D721Med (cell line): ENCODE data around the gene FUBP3.

ENCODE experiments used
- DNase-seq: peaks from one replicate; pipeline ENCODE4 v3.0.0; 2011; ENCODE audit warnings: low spot score; ENCODE audit not compliant: insufficient read length
- FAIRE-seq: peaks from 2 replicates; lab custom pipeline; 2011; peaks lifted over from hg19 to GRCh38; lab: Jason Lieb, UNC
- TF ChIP-seq, protein P1 (sequence below): IDR thresholded peaks from 2 replicates; pipeline ENCODE4 v1.5.1; 2012; ENCODE audit warnings: mild to moderate bottlenecking, control low read depth; ENCODE audit not compliant: insufficient read depth; ENCODE audit errors: missing control alignments

Gene FUBP3

DNA sequence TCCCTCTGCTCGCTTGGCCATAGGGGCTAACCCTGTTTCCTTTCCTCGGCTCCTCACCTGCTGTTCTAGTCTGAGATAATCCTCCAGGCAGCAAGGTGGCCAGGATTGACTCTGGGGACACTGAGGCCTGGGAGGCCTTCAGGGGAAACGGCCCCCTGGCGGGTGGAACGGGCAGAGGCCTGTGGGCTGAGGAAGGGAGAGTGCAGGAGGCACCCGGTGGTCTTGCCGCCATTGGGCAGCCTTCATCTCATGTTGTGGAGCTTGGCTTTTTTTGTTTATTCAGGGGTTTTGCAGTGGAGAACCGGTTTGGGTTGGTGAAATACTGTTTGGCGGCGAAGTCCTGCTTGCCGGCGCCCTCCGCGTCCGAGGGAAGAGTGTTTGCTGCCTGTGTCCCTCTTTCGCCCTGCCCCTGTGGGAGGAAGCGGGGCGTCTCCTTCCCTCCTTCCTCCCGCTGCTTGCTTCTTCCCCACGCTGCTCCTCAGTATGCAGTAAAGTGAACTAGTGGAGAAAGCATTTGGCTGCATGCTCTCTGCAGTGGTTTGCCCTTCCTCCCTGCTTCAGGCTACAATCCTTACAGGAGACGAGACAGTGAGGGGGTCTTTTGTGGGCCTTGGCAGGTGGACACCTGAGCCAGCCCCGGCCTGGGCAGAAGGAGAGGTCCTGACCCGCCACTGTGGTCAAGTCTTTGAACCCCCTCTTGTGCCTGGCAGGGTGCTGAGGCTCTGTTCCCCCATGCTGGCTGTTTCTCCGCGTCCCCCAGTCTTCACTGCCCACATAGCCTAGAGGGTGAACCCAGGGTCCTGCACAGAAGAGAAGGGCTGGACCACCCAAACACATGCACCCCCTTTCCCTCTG lies 54.2 kb downstream of the FUBP3 start:
- FAIRE-seq (no peak), DNase-seq (no peak)
- TF ChIP-seq, protein P1, sequence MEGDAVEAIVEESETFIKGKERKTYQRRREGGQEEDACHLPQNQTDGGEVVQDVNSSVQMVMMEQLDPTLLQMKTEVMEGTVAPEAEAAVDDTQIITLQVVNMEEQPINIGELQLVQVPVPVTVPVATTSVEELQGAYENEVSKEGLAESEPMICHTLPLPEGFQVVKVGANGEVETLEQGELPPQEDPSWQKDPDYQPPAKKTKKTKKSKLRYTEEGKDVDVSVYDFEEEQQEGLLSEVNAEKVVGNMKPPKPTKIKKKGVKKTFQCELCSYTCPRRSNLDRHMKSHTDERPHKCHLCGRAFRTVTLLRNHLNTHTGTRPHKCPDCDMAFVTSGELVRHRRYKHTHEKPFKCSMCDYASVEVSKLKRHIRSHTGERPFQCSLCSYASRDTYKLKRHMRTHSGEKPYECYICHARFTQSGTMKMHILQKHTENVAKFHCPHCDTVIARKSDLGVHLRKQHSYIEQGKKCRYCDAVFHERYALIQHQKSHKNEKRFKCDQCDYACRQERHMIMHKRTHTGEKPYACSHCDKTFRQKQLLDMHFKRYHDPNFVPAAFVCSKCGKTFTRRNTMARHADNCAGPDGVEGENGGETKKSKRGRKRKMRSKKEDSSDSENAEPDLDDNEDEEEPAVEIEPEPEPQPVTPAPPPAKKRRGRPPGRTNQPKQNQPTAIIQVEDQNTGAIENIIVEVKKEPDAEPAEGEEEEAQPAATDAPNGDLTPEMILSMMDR: no peak

GRCh38 chr9:130634191-130634768 lies 54.9 kb downstream of the FUBP3 start:
- FAIRE-seq (no peak), DNase-seq (no peak)
- TF ChIP-seq, protein P1: no peak

- TF ChIP-seq, protein P1: no peak
- no peak for DNase-seq
- FAIRE-seq: no peak
These were observed 55.4 kb downstream of the FUBP3 start for GRCh38 chr9:130634801-130635200.

GRCh38 chr9:130635306-130635705 lies 55.9 kb downstream of the FUBP3 start:
- DNase-seq (no peak), FAIRE-seq (no peak)
- TF ChIP-seq, protein P1: no peak

DNA sequence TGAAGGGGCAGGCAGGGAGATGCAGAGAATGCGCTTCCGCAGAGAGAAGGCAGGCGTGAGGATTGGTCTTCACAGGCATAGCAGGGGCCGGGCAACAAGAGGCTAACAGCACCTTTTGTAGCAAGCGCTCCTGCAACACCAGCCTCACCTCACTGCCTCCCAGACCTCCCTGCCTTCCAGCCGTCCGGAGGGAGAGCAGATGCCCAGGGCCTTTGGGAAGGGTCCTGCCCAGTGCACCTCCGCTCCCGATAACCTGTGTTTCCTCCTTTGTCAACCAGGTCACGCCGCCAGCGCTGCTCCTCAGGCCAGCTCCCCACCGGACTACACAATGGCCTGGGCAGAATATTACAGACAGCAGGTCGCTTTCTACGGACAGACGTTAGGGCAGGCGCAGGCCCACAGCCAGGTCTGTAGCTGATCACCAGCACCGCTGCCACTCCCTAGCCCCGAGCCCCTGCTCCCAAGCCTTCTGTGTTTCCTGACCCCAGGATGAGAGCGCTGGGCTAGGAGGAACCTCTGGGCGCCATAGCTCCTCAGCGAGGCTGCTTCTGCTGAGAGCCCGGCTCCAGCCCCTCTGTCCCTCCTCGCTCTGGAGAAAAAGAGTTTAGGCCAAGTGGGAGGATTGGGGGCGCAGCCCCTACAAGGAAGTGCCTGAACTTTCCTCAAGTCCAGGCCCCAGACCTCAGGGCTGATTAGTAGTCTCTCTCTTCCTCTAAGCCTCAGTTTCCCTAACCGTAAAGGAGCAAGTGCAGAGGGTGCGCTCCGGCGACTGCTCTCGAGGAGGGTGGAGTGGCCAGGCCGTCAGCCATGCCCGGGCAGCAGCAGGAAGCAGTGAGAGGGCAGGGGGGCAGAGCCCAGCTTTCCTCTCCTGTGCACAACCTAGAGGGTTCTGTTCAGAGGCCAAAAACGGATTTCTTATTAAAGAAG lies 56.6 kb downstream of the FUBP3 start:
- FAIRE-seq (no peak), DNase-seq (no peak)
- TF ChIP-seq, protein P1: no peak

DNA sequence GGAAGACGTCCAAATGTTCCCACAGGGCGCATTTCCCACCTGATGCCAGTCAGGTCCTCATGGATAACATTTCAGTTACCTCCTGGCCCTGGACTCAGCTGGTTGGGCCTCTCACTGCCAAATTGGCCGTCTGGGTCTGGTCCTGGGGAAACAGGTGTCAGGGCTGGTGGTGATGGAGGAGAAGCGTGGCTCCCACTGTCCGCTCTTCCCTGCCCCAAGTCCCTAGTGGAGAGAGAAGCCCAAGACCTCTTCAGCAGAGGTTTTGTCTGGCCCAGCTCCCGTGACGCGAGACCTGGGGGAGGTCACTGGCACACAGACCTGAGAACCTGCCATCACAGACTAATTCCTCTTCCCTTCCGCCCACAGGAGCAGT lies 57.3 kb downstream of the FUBP3 start:
- TF ChIP-seq, protein P1: no peak
- no peak for DNase-seq
- FAIRE-seq: no peak
